GM12891 (cell line): Measurements from ENCODE around the gene PFN4.

ENCODE experiments used
- POLR2A ChIP-seq: IDR thresholded peaks from 2 replicates; pipeline ENCODE4 v1.6.1; 2011; ENCODE audit warnings: low read depth, low read length, control low read depth
- TAF1 ChIP-seq: IDR thresholded peaks from 2 replicates; pipeline ENCODE4 v1.6.1; 2011; ENCODE audit warnings: low read depth, low read length, control low read depth

DNA sequence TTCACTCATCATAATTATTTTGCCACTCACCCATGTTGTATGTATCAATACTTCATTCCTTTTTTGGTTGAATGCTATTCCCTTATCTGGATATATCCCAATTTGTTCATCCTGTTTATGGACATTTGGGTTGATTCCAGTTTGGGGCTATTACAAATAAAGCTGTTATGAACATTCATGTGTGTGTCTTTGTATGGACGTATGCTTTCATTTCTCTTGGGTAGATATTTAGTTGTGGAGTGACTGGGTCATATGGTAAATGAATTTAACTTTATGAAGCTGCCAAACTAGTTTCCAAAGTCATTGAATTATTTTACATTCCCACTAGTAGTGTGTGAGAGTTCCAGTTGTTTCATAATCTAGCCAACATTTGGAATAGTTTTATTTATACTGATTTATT, 2.8 kb upstream of the PFN4 start:
- TF ChIP-seq POLR2A, result no peak
- no peak for TF ChIP-seq TAF1
